Rectal smooth muscle tissue (tissue), 1 donor: ENCODE measurements around the gene RBM43.

Experiments used
- H3K27ac ChIP-seq: one replicate; pipeline ENCODE4 v1.7.0; 2013; ENCODE audit warnings: low read depth, low read length, inconsistent platforms
- H3K27me3 ChIP-seq: one replicate; pipeline ENCODE4 v1.7.0; 2013; ENCODE audit warnings: low read length; ENCODE audit not compliant: control insufficient read depth, insufficient read depth
- H3K36me3 ChIP-seq: one replicate; pipeline ENCODE4 v1.7.0; 2013; ENCODE audit warnings: low read length; ENCODE audit not compliant: control insufficient read depth, insufficient read depth
- H3K4me1 ChIP-seq: one replicate; pipeline ENCODE4 v1.7.0; 2013; ENCODE audit warnings: low read length; ENCODE audit not compliant: control insufficient read depth, insufficient read depth
- H3K4me3 ChIP-seq: one replicate; pipeline ENCODE4 v1.7.0; 2013; ENCODE audit warnings: low read length
- H3K9ac ChIP-seq: one replicate; pipeline ENCODE4 v1.7.0; 2013; ENCODE audit warnings: low read length

RBM43 gene

GRCh38 chr2:151200277-151200676, 61.4 kb downstream of the RBM43 start:
- H3K4me1 ChIP-seq = no peaks in the 10 kb centered on the region
- H3K4me3 ChIP-seq = no peak overlapping the region
- H3K36me3 ChIP-seq = no peaks in the 10 kb centered on the region
- H3K27ac ChIP-seq = no peak overlapping the region
- no peaks in the 10 kb centered on the region for H3K27me3 ChIP-seq
- no peak overlapping the region for H3K9ac ChIP-seq

GRCh38 chr2:151198645-151199044, 63.0 kb downstream of the RBM43 start:
- no peaks in the 10 kb centered on the region for H3K36me3 ChIP-seq
- H3K9ac ChIP-seq = no peak overlapping the region
- H3K27me3 ChIP-seq = no peaks in the 10 kb centered on the region
- no peak overlapping the region for H3K4me3 ChIP-seq
- H3K4me1 ChIP-seq = no peaks in the 10 kb centered on the region
- no peak overlapping the region for H3K27ac ChIP-seq
